ENCODE data around the gene PABPN1L.

DNA sequence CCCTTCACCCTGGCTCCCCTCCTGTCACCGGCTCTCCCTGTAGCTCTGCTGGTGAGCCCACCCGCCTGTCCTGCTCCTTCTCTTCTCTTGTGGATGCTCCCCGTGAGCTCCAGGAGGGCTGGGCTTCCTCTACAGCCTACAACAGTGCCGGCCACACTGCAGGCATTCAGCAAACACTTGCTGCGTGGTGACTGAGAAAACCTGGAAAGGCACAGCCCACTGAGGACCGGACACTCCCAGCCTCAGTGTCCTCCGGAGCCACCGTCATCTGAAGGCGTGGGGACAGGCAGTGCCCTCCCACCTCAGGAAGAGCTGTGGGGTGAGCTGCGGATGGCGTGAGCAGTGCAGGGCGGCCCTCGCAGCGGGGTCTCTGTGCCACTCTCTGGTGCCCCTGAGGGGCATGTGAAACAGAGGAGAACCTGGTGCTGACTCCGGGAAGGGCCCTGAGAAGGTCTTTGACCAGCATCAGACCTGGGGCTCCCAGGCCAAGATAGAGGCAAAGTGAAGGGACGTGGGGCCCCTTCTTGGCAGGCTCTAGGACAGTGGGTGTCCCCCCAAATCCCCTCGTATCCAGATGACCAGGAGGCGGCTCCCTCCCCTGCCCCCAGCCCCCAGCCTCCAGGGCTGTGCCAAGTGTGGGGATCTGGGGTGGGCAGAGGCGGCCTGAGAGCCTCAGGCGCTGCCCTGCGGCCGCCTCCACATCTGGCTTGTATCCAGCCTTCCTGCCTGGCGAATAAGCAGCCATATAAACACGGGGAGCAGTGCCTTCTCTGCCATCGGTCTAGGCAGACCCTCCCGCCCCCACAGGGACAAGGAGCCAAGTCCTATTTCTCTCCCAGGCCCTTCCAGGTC, 44.0 kb upstream of the PABPN1L start:
- TF ChIP-seq SUZ12 (IDR thresholded peaks at IDR 0.05; ENCODE audit: extremely low read depth, insufficient read depth, insufficient read length) (no peak), ZNF274 (IDR thresholded peaks at IDR 0.05; ENCODE audit: low read depth, low read length) (no peak)
